Stimulated activated CD4-positive, alpha-beta T cell treated with anti-CD3 and anti-CD28 coated beads, Interleukin-15, amount 100 ng/mL, for 1 hour (primary cell): ENCODE measurements around the gene PCDHGB7.
"Not testable (repeated sequence)": the region's sequence is repeated elsewhere in the genome, so short reads cannot be mapped to it uniquely, and the experiment has no call there.

Source experiments
- DNase-seq, 2 donors: peaks; one replicate each; pipeline ENCODE4 v3.0.0-alpha.2; 2020; ENCODE audit warnings: low read depth in 1 of 2, low spot score in 1 of 2

Gene PCDHGB7

GRCh38 chr5:141394401-141395187 lies 22.9 kb upstream of the PCDHGB7 start:
- DNase-seq, result not testable (repeated sequence)

- peak in 1 of 2 donors; percentile 35 for DNase-seq
Measured at GRCh38 chr5:141397756-141398551, 19.5 kb upstream of the PCDHGB7 start, which contains the start of gene PCDHGB5. Gene PCDHGB5 (plus strand): TSS chr5:141397947. CDS start chr5:141398128, 181 bp downstream.

GRCh38 chr5:141398608-141399007 lies 18.9 kb upstream of the PCDHGB7 start:
- DNase-seq, result no peak

- DNase-seq, result no peak
Measured at GRCh38 chr5:141399555-141400258, 17.8 kb upstream of the PCDHGB7 start.

- no peak for DNase-seq
Measured at GRCh38 chr5:141402553-141403243, 14.8 kb upstream of the PCDHGB7 start, which contains the start of gene PCDHGA9. Gene PCDHGA9 (plus strand): TSS chr5:141402778. CDS start chr5:141402953, 175 bp downstream.

GRCh38 chr5:141403387-141403786 lies 14.1 kb upstream of the PCDHGB7 start:
- no peak for DNase-seq

- peak in 1 of 2 donors; percentile 30 for DNase-seq
Measured at GRCh38 chr5:141407790-141408505, 9.5 kb upstream of the PCDHGB7 start, which contains the start of gene PCDHGB6. Gene PCDHGB6 (plus strand): TSS chr5:141408021. CDS start chr5:141408203, 182 bp downstream.

GRCh38 chr5:141409598-141410306 lies 7.7 kb upstream of the PCDHGB7 start:
- no peak for DNase-seq

GRCh38 chr5:141411575-141411974 lies 5.9 kb upstream of the PCDHGB7 start:
- DNase-seq, result no peak

GRCh38 chr5:141412854-141413539 lies 4.5 kb upstream of the PCDHGB7 start, which contains the start of gene PCDHGA10:
Gene PCDHGA10 (plus strand): TSS chr5:141412987. CDS start chr5:141413176, 189 bp downstream.
- DNase-seq, result no peak

- no peak for DNase-seq
Measured at GRCh38 chr5:141413540-141414069, 3.9 kb upstream of the PCDHGB7 start.

- not testable (repeated sequence) for DNase-seq
Measured at GRCh38 chr5:141414548-141415274, 2.8 kb upstream of the PCDHGB7 start.

GRCh38 chr5:141415275-141415618 lies 2.2 kb upstream of the PCDHGB7 start:
- not testable (repeated sequence) for DNase-seq

GRCh38 chr5:141419074-141419880 lies 1.8 kb downstream of the PCDHGB7 start:
- no peak for DNase-seq

GRCh38 chr5:141420855-141421488 lies 3.5 kb downstream of the PCDHGB7 start, which contains the start of gene PCDHGA11:
Gene PCDHGA11 (plus strand): TSS chr5:141421051. CDS start chr5:141421228, 177 bp downstream.
- no peak for DNase-seq

- DNase-seq, result no peak
Measured at GRCh38 chr5:141421489-141421855, 4.0 kb downstream of the PCDHGB7 start.
